HL-60 (cell line): ENCODE data around the gene ISYNA1.
A peak's percentile ranks its signal among the peaks of the same experiment; 100 is the strongest.

Source experiments
- DNase-seq, 2 experiments: peaks; one replicate each; pipeline ENCODE4 v3.0.0-alpha.2; 2010 to 2020; ENCODE audit warnings: low read depth in 1 of 2, low spot score in 1 of 2
- H3K27ac ChIP-seq: fragments of 250-450 bp; sonication (Bioruptor Pico); replicated peaks from 2 replicates; pipeline ENCODE4 v1.5.1; 2020; ENCODE audit warnings: mild to moderate bottlenecking, moderate library complexity
- H3K27me3 ChIP-seq: fragments of 250-450 bp; sonication (Bioruptor Pico); 2 replicates; pipeline ENCODE4 v1.5.1; 2021; ENCODE audit warnings: mild to moderate bottlenecking, moderate library complexity; ENCODE audit not compliant: insufficient read depth, poor library complexity, severe bottlenecking
- H3K4me3 ChIP-seq: replicated peaks from 2 replicates; pipeline ENCODE4 v1.5.1; 2011; ENCODE audit warnings: mild to moderate bottlenecking, control low read depth, low read length; ENCODE audit not compliant: insufficient read depth
- GABPA ChIP-seq: IDR thresholded peaks from 2 replicates; pipeline ENCODE4 v1.6.1; 2012; ENCODE audit warnings: low read depth
- POLR2AphosphoS5 ChIP-seq: IDR thresholded peaks from 2 replicates; pipeline ENCODE4 v1.6.1; 2012; ENCODE audit warnings: low read depth
- SPI1 ChIP-seq: IDR thresholded peaks from 2 replicates; pipeline ENCODE4 v1.6.1; 2012; ENCODE audit warnings: low read depth, mild to moderate bottlenecking, borderline replicate concordance
- TF ChIP-seq, protein P1 (sequence below): IDR thresholded peaks from one replicate; pipeline ENCODE4 v1.5.1; 2011; ENCODE audit warnings: low read length, control low read depth, inconsistent platforms; ENCODE audit not compliant: insufficient read depth
- TF ChIP-seq, protein P2 (sequence below): IDR thresholded peaks from 2 replicates; pipeline ENCODE4 v1.6.1; 2012; ENCODE audit warnings: low read depth; ENCODE audit not compliant: insufficient replicate concordance

ISYNA1 gene

DNA sequence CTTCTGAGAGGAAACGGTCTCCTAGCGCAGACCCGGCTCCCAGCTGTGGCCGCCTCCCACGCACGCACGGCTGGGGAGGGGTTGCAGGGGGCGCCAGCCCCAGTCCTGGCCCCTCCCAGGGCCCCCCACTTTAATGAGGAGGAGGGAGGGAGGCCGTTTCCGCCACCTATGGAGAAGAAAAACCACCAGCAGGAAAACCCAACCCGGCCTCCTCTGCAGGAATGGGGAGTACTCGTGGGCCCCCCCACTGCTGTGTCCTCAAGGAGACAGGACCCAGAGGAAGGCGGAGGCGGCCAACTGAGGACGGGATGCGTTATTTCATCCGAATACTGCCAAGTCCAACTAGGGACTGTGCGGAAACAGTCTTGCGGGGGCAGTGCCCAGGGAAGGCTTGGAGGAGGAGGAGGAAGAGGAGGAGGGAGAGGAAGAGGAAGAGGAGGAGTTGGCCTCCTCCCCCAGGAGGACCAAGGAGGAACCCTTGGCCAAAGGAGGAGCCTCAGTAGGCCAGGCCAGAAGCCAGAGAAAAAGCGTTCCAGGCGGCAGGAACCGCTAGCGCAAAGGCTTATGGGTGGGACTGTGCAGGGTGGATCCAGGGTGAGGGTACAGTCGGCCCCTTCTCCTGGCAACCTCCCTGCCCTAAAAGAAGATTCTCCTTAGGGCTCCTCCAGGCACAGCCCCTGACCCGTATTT, 22.6 kb downstream of the ISYNA1 start:
- Histone ChIP-seq H3K27ac (peak overlapping the region; percentile 98), H3K4me3 (peak overlapping the region; percentile 26)
- peak; percentile 92 to 96 for DNase-seq

DNA sequence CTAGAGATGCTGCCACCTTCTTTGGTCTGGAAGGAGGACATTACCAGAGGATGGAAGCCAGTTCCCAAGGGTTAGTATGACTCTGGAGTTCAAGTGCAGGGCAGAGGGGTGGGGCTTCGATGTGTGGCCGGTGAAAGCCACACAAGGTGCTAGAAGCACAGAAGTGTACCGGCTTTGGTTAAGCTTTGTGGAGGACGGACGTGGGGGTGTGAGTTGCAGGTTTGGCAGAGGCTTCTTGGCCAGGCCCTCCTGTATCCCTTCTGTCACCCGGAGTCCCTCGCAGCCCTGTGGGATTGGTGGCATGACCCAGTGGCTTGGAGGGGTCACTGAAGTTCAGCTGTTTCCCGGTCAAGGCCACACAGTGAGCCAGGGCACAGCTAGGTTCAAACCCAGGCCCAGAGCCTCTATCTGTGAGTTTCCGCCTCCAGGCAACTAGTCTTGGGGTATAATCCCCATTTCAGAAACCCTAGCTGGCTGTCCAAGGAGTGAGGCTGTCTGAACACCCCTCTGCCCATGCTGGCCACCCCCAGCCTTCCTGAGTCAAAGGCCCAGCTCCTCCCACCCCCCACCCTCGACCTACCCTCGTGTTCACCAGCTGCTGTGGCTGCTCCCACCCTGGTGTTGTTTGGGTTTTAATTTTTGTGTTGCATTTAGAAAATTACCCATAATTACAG, 23.3 kb downstream of the ISYNA1 start:
- no peaks in the 10 kb centered on the region for H3K27me3 ChIP-seq
- H3K4me3 ChIP-seq, result peak overlapping the region; percentile 26; the same call in 1 of the 2 replicates
- no peak for TF ChIP-seq POLR2AphosphoS5
- no peak for TF ChIP-seq GABPA
- TF ChIP-seq SPI1, result no peak
- TF ChIP-seq, protein P1, sequence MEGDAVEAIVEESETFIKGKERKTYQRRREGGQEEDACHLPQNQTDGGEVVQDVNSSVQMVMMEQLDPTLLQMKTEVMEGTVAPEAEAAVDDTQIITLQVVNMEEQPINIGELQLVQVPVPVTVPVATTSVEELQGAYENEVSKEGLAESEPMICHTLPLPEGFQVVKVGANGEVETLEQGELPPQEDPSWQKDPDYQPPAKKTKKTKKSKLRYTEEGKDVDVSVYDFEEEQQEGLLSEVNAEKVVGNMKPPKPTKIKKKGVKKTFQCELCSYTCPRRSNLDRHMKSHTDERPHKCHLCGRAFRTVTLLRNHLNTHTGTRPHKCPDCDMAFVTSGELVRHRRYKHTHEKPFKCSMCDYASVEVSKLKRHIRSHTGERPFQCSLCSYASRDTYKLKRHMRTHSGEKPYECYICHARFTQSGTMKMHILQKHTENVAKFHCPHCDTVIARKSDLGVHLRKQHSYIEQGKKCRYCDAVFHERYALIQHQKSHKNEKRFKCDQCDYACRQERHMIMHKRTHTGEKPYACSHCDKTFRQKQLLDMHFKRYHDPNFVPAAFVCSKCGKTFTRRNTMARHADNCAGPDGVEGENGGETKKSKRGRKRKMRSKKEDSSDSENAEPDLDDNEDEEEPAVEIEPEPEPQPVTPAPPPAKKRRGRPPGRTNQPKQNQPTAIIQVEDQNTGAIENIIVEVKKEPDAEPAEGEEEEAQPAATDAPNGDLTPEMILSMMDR, result no peak
- TF ChIP-seq, protein P2, sequence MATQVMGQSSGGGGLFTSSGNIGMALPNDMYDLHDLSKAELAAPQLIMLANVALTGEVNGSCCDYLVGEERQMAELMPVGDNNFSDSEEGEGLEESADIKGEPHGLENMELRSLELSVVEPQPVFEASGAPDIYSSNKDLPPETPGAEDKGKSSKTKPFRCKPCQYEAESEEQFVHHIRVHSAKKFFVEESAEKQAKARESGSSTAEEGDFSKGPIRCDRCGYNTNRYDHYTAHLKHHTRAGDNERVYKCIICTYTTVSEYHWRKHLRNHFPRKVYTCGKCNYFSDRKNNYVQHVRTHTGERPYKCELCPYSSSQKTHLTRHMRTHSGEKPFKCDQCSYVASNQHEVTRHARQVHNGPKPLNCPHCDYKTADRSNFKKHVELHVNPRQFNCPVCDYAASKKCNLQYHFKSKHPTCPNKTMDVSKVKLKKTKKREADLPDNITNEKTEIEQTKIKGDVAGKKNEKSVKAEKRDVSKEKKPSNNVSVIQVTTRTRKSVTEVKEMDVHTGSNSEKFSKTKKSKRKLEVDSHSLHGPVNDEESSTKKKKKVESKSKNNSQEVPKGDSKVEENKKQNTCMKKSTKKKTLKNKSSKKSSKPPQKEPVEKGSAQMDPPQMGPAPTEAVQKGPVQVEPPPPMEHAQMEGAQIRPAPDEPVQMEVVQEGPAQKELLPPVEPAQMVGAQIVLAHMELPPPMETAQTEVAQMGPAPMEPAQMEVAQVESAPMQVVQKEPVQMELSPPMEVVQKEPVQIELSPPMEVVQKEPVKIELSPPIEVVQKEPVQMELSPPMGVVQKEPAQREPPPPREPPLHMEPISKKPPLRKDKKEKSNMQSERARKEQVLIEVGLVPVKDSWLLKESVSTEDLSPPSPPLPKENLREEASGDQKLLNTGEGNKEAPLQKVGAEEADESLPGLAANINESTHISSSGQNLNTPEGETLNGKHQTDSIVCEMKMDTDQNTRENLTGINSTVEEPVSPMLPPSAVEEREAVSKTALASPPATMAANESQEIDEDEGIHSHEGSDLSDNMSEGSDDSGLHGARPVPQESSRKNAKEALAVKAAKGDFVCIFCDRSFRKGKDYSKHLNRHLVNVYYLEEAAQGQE, result no peak
- DNase-seq, result peak in 1 of 2 experiments; percentile 65
- peak overlapping the region; percentile 98 for H3K27ac ChIP-seq

More for the DNA sequence above, 22.6 kb downstream of the ISYNA1 start:
- TF ChIP-seq GABPA (peak; percentile 49; the same call in 1 of the 2 replicates), SPI1 (peak; percentile 81; the same call in 1 of the 2 replicates), POLR2AphosphoS5 (peak; percentile 87)
- TF ChIP-seq, protein P1, result no peak
- TF ChIP-seq, protein P2, result no peak
- no peaks in the 10 kb centered on the region for H3K27me3 ChIP-seq

DNA sequence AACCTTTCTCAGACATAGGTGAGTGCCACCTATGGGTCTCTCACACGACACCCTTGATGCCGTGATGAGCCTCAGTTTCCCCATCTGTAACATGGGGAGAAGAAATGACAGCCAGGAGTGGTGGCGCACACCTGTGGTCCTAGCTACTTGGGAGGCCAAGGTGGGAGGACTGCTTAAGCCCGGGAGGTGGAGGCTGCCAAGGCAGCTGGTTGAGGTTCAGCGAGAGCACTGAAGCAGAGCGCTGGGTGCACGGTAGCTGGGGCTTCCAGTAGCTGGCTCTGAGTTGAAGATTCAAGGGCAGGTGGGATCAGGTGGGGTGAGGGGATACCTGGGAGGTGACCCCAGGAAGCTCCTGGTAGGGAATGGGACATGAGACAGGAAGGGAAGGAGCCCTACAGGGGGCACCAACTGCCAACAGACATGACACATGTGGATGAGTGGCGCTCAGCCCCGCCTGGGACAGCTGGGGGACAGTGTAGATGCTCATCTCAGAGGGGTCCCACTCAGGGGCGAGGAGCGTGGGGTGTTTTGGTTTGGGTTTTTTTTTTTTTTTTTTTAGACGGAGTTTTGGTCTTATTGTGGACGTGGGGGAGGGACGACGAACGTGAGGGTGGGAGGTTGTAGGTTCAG, 25.2 kb downstream of the ISYNA1 start:
- DNase-seq, result no peak
- H3K27me3 ChIP-seq, result no peaks in the 10 kb centered on the region
- TF ChIP-seq, protein P2, result no peak
- TF ChIP-seq, protein P1, result no peak
- TF ChIP-seq SPI1, result no peak
- TF ChIP-seq POLR2AphosphoS5, result no peak
- no peak for TF ChIP-seq GABPA
- H3K27ac ChIP-seq, result no peak overlapping the region
- no peak overlapping the region for H3K4me3 ChIP-seq
